COLO668 (cell line): ENCODE measurements around the gene ACTR3C.
"Not testable (repeated sequence)": the region's sequence is repeated elsewhere in the genome, so short reads cannot be mapped to it uniquely, and the experiment has no call there.

Source experiments
- DNase-seq: peaks from one replicate; lab custom pipeline; 2025; ENCODE audit not compliant: unreplicated experiment; lab: John Stamatoyannopoulos, UW

The ACTR3C gene

GRCh38 chr7:150285849-150286754 is 37.2 kb downstream of the ACTR3C start:
- DNase-seq, result peak; percentile 15

DNA sequence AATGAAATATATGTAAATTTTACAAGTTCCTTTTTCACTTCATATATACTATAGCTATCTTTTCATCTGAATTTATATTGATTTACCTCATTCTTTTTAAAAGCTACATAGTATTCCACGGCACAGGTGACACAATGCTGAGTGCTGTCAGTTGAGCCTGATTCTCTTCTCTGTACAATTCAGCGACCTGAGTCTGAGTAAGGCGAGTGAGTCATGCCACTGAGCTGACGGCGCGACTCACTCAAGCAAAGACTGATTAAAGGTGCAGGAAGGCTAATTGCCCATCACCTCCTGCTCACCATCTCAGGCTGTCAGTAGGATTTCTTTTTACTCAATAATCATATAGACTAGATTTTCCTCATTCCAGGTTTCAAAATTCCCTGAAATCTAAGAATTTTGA is 39.7 kb downstream of the ACTR3C start:
- not testable (repeated sequence) for DNase-seq

GRCh38 chr7:150283111-150283510 is 40.2 kb downstream of the ACTR3C start:
- not testable (repeated sequence) for DNase-seq

- not testable (repeated sequence) for DNase-seq
Observed at GRCh38 chr7:150281681-150282403, 41.5 kb downstream of the ACTR3C start.

DNA sequence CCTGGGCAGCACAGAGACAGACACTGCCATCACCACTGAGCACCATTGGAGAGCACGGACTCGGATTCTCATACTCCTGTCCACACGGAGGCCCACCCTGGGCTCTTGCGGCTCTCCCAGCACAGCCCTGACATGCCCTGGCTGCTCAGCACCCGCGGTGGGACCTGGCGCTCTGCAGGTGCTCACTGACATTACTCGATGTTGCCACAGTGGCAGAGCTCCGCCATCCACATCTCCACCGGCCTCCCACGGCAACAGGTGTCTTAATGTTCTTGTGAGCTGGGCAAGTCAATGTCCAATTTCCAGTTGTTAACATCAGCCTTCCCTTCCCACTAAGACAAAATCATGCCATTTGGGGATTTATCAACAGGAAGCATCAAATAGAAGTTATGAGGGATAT is 45.0 kb downstream of the ACTR3C start:
- not testable (repeated sequence) for DNase-seq

GRCh38 chr7:150276132-150276695 is 47.1 kb downstream of the ACTR3C start:
- peak; percentile 5 for DNase-seq

- not testable (repeated sequence) for DNase-seq
Observed at GRCh38 chr7:150271898-150272297, 51.4 kb downstream of the ACTR3C start.

- not testable (repeated sequence) for DNase-seq
Observed at GRCh38 chr7:150270101-150270824, 53.1 kb downstream of the ACTR3C start.

DNA sequence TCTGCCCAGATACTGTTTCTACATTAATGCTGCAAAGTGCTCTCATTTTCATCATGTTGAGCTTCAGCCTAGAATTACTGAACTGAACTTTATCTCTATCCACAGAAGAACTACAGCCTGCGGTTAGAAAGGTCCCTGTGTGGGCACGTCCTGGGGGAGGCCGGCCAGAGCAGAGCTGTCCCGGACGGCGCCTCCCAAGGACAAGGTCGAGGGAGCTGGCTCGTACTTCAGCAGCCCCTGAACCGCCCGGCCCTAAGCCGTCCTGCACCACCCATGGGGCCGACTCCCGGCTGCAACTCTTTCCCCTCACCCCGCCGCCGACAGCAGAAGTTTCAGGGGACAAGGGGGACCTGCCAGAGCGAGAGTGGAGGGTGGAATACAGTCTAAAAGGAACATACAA is 54.5 kb downstream of the ACTR3C start:
- not testable (repeated sequence) for DNase-seq

- DNase-seq, result not testable (repeated sequence)
Observed at GRCh38 chr7:150268287-150268686, 55.1 kb downstream of the ACTR3C start.

DNA sequence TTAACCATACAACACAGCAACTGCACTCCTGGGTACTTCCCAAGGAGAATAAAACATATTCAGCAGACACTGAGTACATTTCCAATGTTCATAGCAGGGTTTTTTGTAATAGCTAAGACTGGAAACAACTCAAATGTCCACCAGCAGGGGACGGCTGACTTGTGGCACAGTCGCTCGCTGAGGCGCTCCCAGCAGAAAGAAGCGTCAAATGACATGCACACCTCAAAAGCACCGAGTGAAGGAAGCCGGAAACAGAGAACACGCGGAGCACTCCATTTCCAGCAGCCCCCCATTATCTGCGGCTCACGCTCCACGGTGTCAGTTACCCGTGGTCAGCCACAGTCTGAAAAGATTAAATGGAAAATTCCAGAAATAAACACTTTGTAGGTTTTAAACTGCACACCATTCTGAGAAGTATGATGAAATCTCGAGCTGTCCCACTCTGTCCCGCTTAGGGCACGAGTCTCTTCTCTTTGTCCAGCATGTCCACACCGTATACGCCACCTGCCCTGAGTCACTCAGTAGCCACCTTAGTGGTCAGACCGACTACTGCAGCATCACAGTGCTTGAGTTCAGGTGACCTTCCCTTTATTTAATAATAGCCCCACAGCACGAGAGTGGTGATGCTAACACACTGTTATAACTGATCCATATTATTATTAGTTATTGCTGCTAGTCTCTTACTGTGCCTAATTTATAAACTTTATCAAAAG is 56.2 kb downstream of the ACTR3C start:
- not testable (repeated sequence) for DNase-seq

DNA sequence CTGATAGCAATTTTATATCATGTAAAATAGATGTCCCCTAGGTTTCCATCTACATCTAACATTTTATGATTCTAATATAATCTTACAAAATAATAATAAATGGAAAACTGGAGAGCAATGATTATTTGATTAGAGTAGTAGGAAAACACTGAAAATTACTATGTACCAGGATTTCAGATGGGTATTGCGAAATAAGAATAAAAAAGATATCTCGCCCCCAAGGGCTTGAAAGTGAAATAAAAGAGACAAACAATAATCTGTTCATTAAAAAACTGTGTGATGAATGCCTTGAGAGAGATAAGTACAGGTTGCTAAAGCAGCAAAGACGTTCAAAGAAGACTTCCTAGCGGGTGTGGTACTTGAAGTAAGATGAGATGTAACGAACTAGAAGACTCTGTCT is 60.7 kb downstream of the ACTR3C start:
- not testable (repeated sequence) for DNase-seq

DNA sequence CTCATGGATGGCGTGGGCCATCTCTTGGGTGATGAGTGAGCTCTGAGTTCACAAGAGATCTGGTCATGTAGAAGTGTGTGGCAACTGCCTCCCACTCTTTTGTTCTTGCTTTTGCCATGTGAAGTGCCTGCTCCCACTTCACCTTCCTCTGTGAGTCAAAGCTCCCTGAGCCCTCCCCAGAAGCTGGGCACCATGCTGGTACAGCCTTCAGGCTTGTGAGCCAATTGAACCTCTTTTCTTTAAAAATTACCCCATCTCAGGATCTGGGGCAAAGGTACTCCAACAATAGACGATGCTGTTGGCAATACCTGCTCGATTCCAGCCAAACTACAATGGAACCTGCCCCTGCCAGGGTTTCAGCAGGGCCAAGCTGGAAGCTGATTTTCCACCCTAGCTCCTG is 75.6 kb downstream of the ACTR3C start:
- not testable (repeated sequence) for DNase-seq

GRCh38 chr7:150245208-150245607 is 78.1 kb downstream of the ACTR3C start:
- DNase-seq, result not testable (repeated sequence)

- DNase-seq, result not testable (repeated sequence)
Observed at GRCh38 chr7:150242935-150243334, 80.4 kb downstream of the ACTR3C start.

DNA sequence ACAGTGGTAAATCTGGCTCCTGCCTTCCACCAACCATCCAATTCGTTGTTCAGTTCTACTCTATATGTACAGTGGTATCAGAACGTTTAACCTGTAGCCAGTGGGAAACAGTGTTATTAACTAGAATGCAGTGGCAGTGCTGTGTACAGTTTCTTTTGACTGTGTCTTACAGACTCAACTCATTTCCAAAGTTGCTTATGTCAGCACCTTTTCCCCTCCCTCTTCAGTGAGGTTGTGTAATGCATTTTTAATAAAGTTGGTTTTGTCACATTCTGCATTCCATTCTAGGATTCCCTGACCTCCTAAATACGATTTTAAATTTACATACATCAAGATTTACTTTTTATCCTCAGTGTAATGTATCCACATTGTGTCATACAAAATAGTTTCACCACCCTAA is 97.9 kb downstream of the ACTR3C start:
- not testable (repeated sequence) for DNase-seq

DNA sequence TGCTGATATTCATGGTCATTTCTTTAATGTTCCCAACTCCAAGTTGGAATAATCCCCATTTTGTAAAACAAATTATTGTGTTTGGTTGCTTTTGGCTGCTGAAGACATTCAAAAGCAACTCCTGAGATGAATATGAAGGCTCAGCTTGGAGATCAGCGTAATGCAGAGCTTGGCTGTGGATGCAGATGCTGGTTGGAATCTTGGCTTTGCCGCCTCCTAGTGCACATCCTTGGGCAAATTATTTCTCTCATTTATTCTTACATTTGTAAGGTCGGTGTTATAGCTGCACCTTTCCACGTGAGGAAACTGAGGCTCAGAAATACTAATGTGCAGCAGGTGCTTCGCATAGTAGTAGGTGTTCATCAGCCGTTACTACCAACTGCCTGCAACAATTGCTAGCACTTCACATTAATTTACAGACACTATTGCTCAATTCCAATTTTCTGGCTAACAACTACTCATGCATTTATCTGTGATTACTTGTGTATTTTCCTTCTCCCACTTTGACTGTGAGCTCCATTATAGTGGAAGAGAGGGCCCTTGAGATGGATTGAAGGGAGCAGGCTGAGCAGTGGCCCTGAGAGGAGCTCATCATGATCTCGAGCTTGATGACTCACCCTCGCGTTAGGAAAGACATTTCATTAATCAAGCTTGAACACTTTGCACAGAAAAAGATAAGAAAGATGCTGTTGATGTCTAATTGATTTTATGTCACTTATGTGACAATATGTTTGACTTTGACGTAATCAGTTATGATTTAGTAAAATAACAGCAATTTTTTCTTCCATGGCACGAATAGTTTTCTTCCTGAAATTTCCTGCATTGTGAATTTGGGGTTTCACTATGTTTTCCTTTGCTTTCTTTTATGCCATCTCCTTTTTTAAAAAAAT is 101.0 kb downstream of the ACTR3C start:
- DNase-seq, result not testable (repeated sequence)

- not testable (repeated sequence) for DNase-seq
Observed at GRCh38 chr7:150220673-150221181, 102.6 kb downstream of the ACTR3C start.
